ENCODE measurements around the gene CLCNKB.

The CLCNKB gene

GRCh38 chr1:16092097-16092922 lies 48.7 kb downstream of the CLCNKB start:
- no peak for DNase-seq

GRCh38 chr1:16092923-16093511 lies 49.4 kb downstream of the CLCNKB start:
- DNase-seq: no peak

- no peak for DNase-seq
These were observed 50.0 kb downstream of the CLCNKB start for GRCh38 chr1:16093611-16094010.

GRCh38 chr1:16094453-16095158 lies 51.0 kb downstream of the CLCNKB start:
- no peak for DNase-seq

- DNase-seq: no peak
These were observed 51.9 kb downstream of the CLCNKB start for GRCh38 chr1:16095447-16095846.

GRCh38 chr1:16099412-16099811 lies 55.8 kb downstream of the CLCNKB start:
- DNase-seq: no peak

GRCh38 chr1:16101623-16102022 lies 58.0 kb downstream of the CLCNKB start:
- DNase-seq: no peak

Measured in anterior cingulate cortex (tissue), 58 donors.